Panc1 (cell line): Measurements from ENCODE around the gene ADAMTS19. TPM values are rescaled to one million over a fixed set of nuclear protein-coding genes. Genes with fewer than 3 reads are reported as not detected.

Experiments used
- ATAC-seq: fragments of 200-7000 bp; cut with Tn5 transposase; 2 replicates; pipeline ENCODE4 v1.9.1; 2020; ENCODE audit warnings: mild to moderate bottlenecking, moderate library complexity
- BruUV-seq: library from RNA; stranded (reverse); fragments of 400-500 nt; replicated peaks from 2 replicates; lab custom pipeline; 2021; lab: Mats Ljungman, UMichigan
- CTCF ChIA-PET: fragments of 300-600 bp; sonication (Branson Sonifier 250); formaldehyde crosslinking; loops from one replicate; lab custom pipeline; 2022; ENCODE audit warnings: antibody characterized with exemption; lab: Charles Lee
- POLR2A ChIA-PET: fragments of 300-600 bp; sonication (Branson Sonifier 250); formaldehyde crosslinking; loops from one replicate; lab custom pipeline; 2022; ENCODE audit warnings: antibody characterized with exemption; lab: Charles Lee
- DNase-seq: peaks from one replicate; pipeline ENCODE4 v3.0.0-alpha.2; 2010; ENCODE audit warnings: low read depth, low spot score
- H3K27ac ChIP-seq: 2 replicates; pipeline ENCODE4 v1.5.1; 2011; ENCODE audit warnings: mild to moderate bottlenecking, low read length, inconsistent platforms
- H3K27me3 ChIP-seq: fragments of 200-500 bp; sonication (Bioruptor generic); 2 replicates; pipeline ENCODE4 v1.6.0; 2014; ENCODE audit warnings: low read length, inconsistent platforms; ENCODE audit not compliant: control insufficient read depth, insufficient read depth
- H3K36me3 ChIP-seq: fragments of 200-500 bp; sonication (Bioruptor generic); 2 replicates; pipeline ENCODE4 v1.5.1; 2014; ENCODE audit warnings: inconsistent platforms, mild to moderate bottlenecking, low read length, moderate library complexity; ENCODE audit not compliant: control insufficient read depth, insufficient read depth
- H3K4me1 ChIP-seq: 2 replicates; pipeline ENCODE4 v1.5.1; 2011; ENCODE audit warnings: inconsistent platforms, mild to moderate bottlenecking, low read length, moderate library complexity; ENCODE audit not compliant: control insufficient read depth, insufficient read depth
- H3K4me3 ChIP-seq, 2 experiments: 2 replicates each; pipeline ENCODE4 v1.5.1; 2011 to 2012; ENCODE audit warnings: low read depth in 2 of 2, low read length in 2 of 2, mild to moderate bottlenecking in 2 of 2, inconsistent platforms in 1 of 2, moderate library complexity in 1 of 2
- H3K9me3 ChIP-seq: fragments of 200-500 bp; sonication (Bioruptor generic); 2 replicates; pipeline ENCODE4 v1.5.1; 2014; ENCODE audit warnings: low read depth, mild to moderate bottlenecking, inconsistent platforms, low read length, moderate library complexity; ENCODE audit not compliant: control insufficient read depth, insufficient read depth
- POLR2AphosphoS5 ChIP-seq: IDR thresholded peaks from 2 replicates; pipeline ENCODE4 v1.6.1; 2012; ENCODE audit warnings: mild to moderate bottlenecking, low read depth, low read length, moderate library complexity
- REST ChIP-seq, 2 experiments: IDR thresholded peaks; 2 replicates each; pipeline ENCODE4 v1.6.1; 2011 to 2012; ENCODE audit warnings: low read depth in 2 of 2, control low read depth in 1 of 2, low read length in 1 of 2, mild to moderate bottlenecking in 1 of 2, moderate library complexity in 1 of 2; ENCODE audit not compliant: insufficient read depth in 1 of 2
- SIN3A ChIP-seq: IDR thresholded peaks from 2 replicates; pipeline ENCODE4 v1.6.1; 2012; ENCODE audit warnings: low read depth, mild to moderate bottlenecking, low read length, moderate library complexity, borderline replicate concordance; ENCODE audit not compliant: insufficient read depth
- TCF7L2 ChIP-seq: IDR thresholded peaks from 2 replicates; pipeline ENCODE4 v1.6.1; 2011; ENCODE audit warnings: mild to moderate bottlenecking, low read depth, low read length, inconsistent platforms
- in situ Hi-C: cut with HindIII; loops from 2 replicates; pipeline ENCODE4 v1.10.0; 2016; ENCODE audit warnings: low sequenced_read_pairs, low pct_unique_long_range_greater_than_20kb
- intact Hi-C: fragments of 100-400 bp; cut with micrococcal nuclease; formaldehyde crosslinking; loops from one replicate; pipeline ENCODE4 v1.10.0; 2022; ENCODE audit not compliant: unreplicated experiment
- total RNA-seq: library from RNA; stranded (reverse); gene quantifications from one replicate; pipeline ENCODE4 v1.2.1, GENCODE V29; 2021; ENCODE audit not compliant: unreplicated experiment
- TF ChIP-seq, protein P1 (sequence below): fragments of 450-650 bp; IDR thresholded peaks from 2 replicates; pipeline ENCODE4 v1.5.1; 2017; ENCODE audit warnings: mild to moderate bottlenecking

The ADAMTS19 gene
- total RNA-seq, 1 experiment from 2014 or later = not detected

- intact Hi-C loops (no loop called here), in situ Hi-C loops (no loop called here)
- no peaks in the 10 kb centered on the region for H3K4me1 ChIP-seq
- H3K27ac ChIP-seq = no peak overlapping the region
- no peaks in the 10 kb centered on the region for H3K27me3 ChIP-seq
- no peaks in the 10 kb centered on the region for H3K36me3 ChIP-seq
- no peak for ATAC-seq
- ChIA-PET CTCF (no interaction called here), POLR2A (no interaction called here)
- no peaks in the 10 kb centered on the region for H3K9me3 ChIP-seq
- no peak for TF ChIP-seq TCF7L2
- TF ChIP-seq SIN3A = no peak
- no peak for TF ChIP-seq REST (IDR thresholded peaks at IDR 0.05; ENCODE audit: insufficient read depth in 1 of 2, low read depth in 2 of 2, low read length in 1 of 2)
- H3K4me3 ChIP-seq = no peak overlapping the region
- no peak for DNase-seq
- no TSS peak for BruUV-seq
Measured at GRCh38 chr5:129691220-129691619, 231.1 kb downstream of the ADAMTS19 start.

DNA sequence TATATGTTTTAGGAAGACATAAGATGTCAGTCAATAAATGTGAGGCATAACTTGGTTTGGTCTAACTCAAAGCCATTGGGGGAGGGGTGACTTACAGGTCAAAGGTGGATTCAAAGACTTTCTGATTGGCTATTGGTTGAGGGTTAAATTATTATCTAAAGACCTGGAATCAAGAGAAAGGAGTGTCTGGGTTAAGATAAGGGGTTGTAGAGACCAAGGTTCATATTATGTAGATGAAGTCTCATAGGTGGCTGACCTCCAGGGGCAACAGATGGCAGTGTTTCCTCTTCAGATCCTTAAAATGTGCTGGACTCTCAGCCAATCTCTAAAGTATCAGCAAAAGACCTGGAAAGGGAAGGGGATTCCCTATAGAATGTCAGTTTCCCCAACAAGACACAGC, 236.5 kb downstream of the ADAMTS19 start:
- DNase-seq (no peak), ATAC-seq (no peak)
- H3K9me3 ChIP-seq = no peaks in the 10 kb centered on the region
- no peaks in the 10 kb centered on the region for H3K4me1 ChIP-seq
- TF ChIP-seq SIN3A (no peak), REST (IDR thresholded peaks at IDR 0.05; ENCODE audit: insufficient read depth in 1 of 2, low read depth in 2 of 2, low read length in 1 of 2) (no peak), TCF7L2 (no peak), POLR2AphosphoS5 (no peak)
- TF ChIP-seq, protein P1, sequence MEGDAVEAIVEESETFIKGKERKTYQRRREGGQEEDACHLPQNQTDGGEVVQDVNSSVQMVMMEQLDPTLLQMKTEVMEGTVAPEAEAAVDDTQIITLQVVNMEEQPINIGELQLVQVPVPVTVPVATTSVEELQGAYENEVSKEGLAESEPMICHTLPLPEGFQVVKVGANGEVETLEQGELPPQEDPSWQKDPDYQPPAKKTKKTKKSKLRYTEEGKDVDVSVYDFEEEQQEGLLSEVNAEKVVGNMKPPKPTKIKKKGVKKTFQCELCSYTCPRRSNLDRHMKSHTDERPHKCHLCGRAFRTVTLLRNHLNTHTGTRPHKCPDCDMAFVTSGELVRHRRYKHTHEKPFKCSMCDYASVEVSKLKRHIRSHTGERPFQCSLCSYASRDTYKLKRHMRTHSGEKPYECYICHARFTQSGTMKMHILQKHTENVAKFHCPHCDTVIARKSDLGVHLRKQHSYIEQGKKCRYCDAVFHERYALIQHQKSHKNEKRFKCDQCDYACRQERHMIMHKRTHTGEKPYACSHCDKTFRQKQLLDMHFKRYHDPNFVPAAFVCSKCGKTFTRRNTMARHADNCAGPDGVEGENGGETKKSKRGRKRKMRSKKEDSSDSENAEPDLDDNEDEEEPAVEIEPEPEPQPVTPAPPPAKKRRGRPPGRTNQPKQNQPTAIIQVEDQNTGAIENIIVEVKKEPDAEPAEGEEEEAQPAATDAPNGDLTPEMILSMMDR = no peak
- no peak overlapping the region for H3K27ac ChIP-seq
- H3K4me3 ChIP-seq = no peak overlapping the region
- no peaks in the 10 kb centered on the region for H3K36me3 ChIP-seq
- BruUV-seq = no TSS peak
- in situ Hi-C loops (no loop called here), intact Hi-C loops (no loop called here)
- ChIA-PET CTCF (no interaction called here), POLR2A (no interaction called here)
- no peaks in the 10 kb centered on the region for H3K27me3 ChIP-seq
